Measurements from ENCODE around the gene TBC1D1. TPM values are rescaled to one million over a fixed set of nuclear protein-coding genes. Genes with fewer than 3 reads are reported as not detected.

The TBC1D1 gene
- total and polyA plus RNA-seq, 2 donors (not counting 1 experiment from before 2014, with no cell fraction given): 39.7 to 90.0 TPM

- no peaks in the 10 kb centered on the region for H3K4me1 ChIP-seq (ENCODE audit: control insufficient read depth, extremely low read depth, insufficient read depth, low read length)
- H4K20me1 ChIP-seq (ENCODE audit: control insufficient read depth, extremely low read depth, insufficient read depth, low read length): no peaks in the 10 kb centered on the region
- H3K4me3 ChIP-seq (replicated peaks in 1 of 4; ENCODE audit: control extremely low read depth in 1 of 4, insufficient read depth in 1 of 4, low read depth in 3 of 4, low read length in 4 of 4): no peak overlapping the region
- no peak for DNase-seq (ENCODE audit: low read depth in 2 of 2)
- H3K79me2 ChIP-seq (ENCODE audit: control insufficient read depth, insufficient read depth, low read length): no peaks in the 10 kb centered on the region
- H3K9me3 ChIP-seq (ENCODE audit: control insufficient read depth, insufficient read depth, low read depth, low read length): no peaks in the 10 kb centered on the region
- H3K36me3 ChIP-seq (ENCODE audit: control insufficient read depth, insufficient read depth, low read length): no peaks in the 10 kb centered on the region
- H3K27me3 ChIP-seq (ENCODE audit: control insufficient read depth, insufficient read depth, low read length): no peaks in the 10 kb centered on the region
- H3K4me2 ChIP-seq (ENCODE audit: extremely low read depth, insufficient read depth, low read length): no peak overlapping the region
- H2AFZ ChIP-seq (ENCODE audit: low read length): no peak overlapping the region
- H3K9ac ChIP-seq (ENCODE audit: insufficient read depth, low read length): no peak overlapping the region
- H3K27ac ChIP-seq (ENCODE audit: insufficient read depth, low read length): no peak overlapping the region
- TF ChIP-seq CTCF (conservative IDR thresholded peaks at IDR 0.05 in 1 of 2, IDR thresholded peaks at IDR 0.05 in 1 of 2; ENCODE audit: low read depth in 1 of 2, low read length in 2 of 2) (no peak), EZH2 (IDR thresholded peaks at IDR 0.05; ENCODE audit: low read length, missing control alignments) (no peak)
These were observed 62.3 kb downstream of the TBC1D1 start for GRCh38 chr4:37953156-37953555.

GRCh38 chr4:37953620-37954293, 62.9 kb downstream of the TBC1D1 start:
- Histone ChIP-seq H2AFZ (ENCODE audit: low read length) (no peak overlapping the region), H3K36me3 (ENCODE audit: control insufficient read depth, insufficient read depth, low read length) (no peaks in the 10 kb centered on the region), H3K9me3 (ENCODE audit: control insufficient read depth, insufficient read depth, low read depth, low read length) (no peaks in the 10 kb centered on the region), H3K79me2 (ENCODE audit: control insufficient read depth, insufficient read depth, low read length) (no peaks in the 10 kb centered on the region), H3K27ac (ENCODE audit: insufficient read depth, low read length) (no peak overlapping the region), H3K9ac (ENCODE audit: insufficient read depth, low read length) (no peak overlapping the region), H4K20me1 (ENCODE audit: control insufficient read depth, extremely low read depth, insufficient read depth, low read length) (no peaks in the 10 kb centered on the region), H3K4me1 (ENCODE audit: control insufficient read depth, extremely low read depth, insufficient read depth, low read length) (no peaks in the 10 kb centered on the region), H3K27me3 (ENCODE audit: control insufficient read depth, insufficient read depth, low read length) (no peaks in the 10 kb centered on the region), H3K4me3 (replicated peaks in 1 of 4; ENCODE audit: control extremely low read depth in 1 of 4, insufficient read depth in 1 of 4, low read depth in 3 of 4, low read length in 4 of 4) (no peak overlapping the region), H3K4me2 (ENCODE audit: extremely low read depth, insufficient read depth, low read length) (no peak overlapping the region)
- DNase-seq (ENCODE audit: low read depth in 2 of 2): peak; percentile 66 to 83
- TF ChIP-seq CTCF (conservative IDR thresholded peaks at IDR 0.05 in 1 of 2, IDR thresholded peaks at IDR 0.05 in 1 of 2; ENCODE audit: low read depth in 1 of 2, low read length in 2 of 2) (no peak), EZH2 (IDR thresholded peaks at IDR 0.05; ENCODE audit: low read length, missing control alignments) (no peak)

GRCh38 chr4:37956941-37957340, 66.1 kb downstream of the TBC1D1 start:
- Histone ChIP-seq H3K4me1 (ENCODE audit: control insufficient read depth, extremely low read depth, insufficient read depth, low read length) (no peaks in the 10 kb centered on the region), H3K79me2 (ENCODE audit: control insufficient read depth, insufficient read depth, low read length) (no peaks in the 10 kb centered on the region), H3K4me3 (replicated peaks in 1 of 4; ENCODE audit: control extremely low read depth in 1 of 4, insufficient read depth in 1 of 4, low read depth in 3 of 4, low read length in 4 of 4) (no peak overlapping the region), H3K27me3 (ENCODE audit: control insufficient read depth, insufficient read depth, low read length) (no peaks in the 10 kb centered on the region), H2AFZ (ENCODE audit: low read length) (no peak overlapping the region), H3K9me3 (ENCODE audit: control insufficient read depth, insufficient read depth, low read depth, low read length) (no peaks in the 10 kb centered on the region), H3K27ac (ENCODE audit: insufficient read depth, low read length) (no peak overlapping the region), H3K4me2 (ENCODE audit: extremely low read depth, insufficient read depth, low read length) (no peak overlapping the region), H4K20me1 (ENCODE audit: control insufficient read depth, extremely low read depth, insufficient read depth, low read length) (no peaks in the 10 kb centered on the region), H3K9ac (ENCODE audit: insufficient read depth, low read length) (no peak overlapping the region), H3K36me3 (ENCODE audit: control insufficient read depth, insufficient read depth, low read length) (no peaks in the 10 kb centered on the region)
- TF ChIP-seq EZH2 (IDR thresholded peaks at IDR 0.05; ENCODE audit: low read length, missing control alignments): no peak
- TF ChIP-seq CTCF (conservative IDR thresholded peaks at IDR 0.05 in 1 of 2, IDR thresholded peaks at IDR 0.05 in 1 of 2; ENCODE audit: low read depth in 1 of 2, low read length in 2 of 2): no peak
- DNase-seq (ENCODE audit: low read depth in 2 of 2): no peak
